KMS-11 (cell line): ENCODE measurements around the gene SPRYD3.
A peak's percentile ranks its signal among the peaks of the same experiment; 100 is the strongest.

Experiments used
- H2AFZ ChIP-seq: fragments of 200-600 bp; sonication (generic); 2 replicates; pipeline ENCODE4 v1.6.1; 2016; ENCODE audit warnings: antibody characterized with exemption, mixed run types, low read depth
- H3K27ac ChIP-seq: fragments of 200-600 bp; sonication (generic); 2 replicates; pipeline ENCODE4 v1.6.1; 2016; ENCODE audit warnings: mild to moderate bottlenecking, mixed run types
- H3K27me3 ChIP-seq: fragments of 200-600 bp; sonication (generic); 2 replicates; pipeline ENCODE4 v1.6.1; 2017; ENCODE audit warnings: mild to moderate bottlenecking, low read depth, mixed run types, moderate library complexity; ENCODE audit not compliant: insufficient read depth
- H3K36me3 ChIP-seq: fragments of 200-600 bp; sonication (generic); 2 replicates; pipeline ENCODE4 v1.6.1; 2017; ENCODE audit warnings: mild to moderate bottlenecking, mixed run types; ENCODE audit not compliant: insufficient read depth
- H3K4me1 ChIP-seq: fragments of 200-600 bp; sonication (generic); 2 replicates; pipeline ENCODE4 v1.6.1; 2016; ENCODE audit warnings: mild to moderate bottlenecking, low read depth, mixed run types; ENCODE audit not compliant: poor library complexity, severe bottlenecking
- H3K4me2 ChIP-seq: fragments of 200-600 bp; sonication (generic); 2 replicates; pipeline ENCODE4 v1.7.0; 2016; ENCODE audit warnings: mild to moderate bottlenecking, mixed run types
- H3K4me3 ChIP-seq: fragments of 200-600 bp; sonication (generic); IDR thresholded peaks from 2 replicates; pipeline ENCODE4 v1.6.1; 2017; ENCODE audit warnings: low read depth, low read length, mixed read lengths; ENCODE audit not compliant: insufficient read depth
- H3K79me2 ChIP-seq: fragments of 200-600 bp; sonication (generic); 2 replicates; pipeline ENCODE4 v1.6.1; 2016; ENCODE audit warnings: low read depth, mixed run types; ENCODE audit not compliant: insufficient read depth
- H3K9ac ChIP-seq: fragments of 200-600 bp; sonication (generic); 2 replicates; pipeline ENCODE4 v1.6.1; 2016; ENCODE audit warnings: mild to moderate bottlenecking, mixed run types
- H4K20me1 ChIP-seq: fragments of 200-600 bp; sonication (generic); 2 replicates; pipeline ENCODE4 v1.6.1; 2016; ENCODE audit warnings: mild to moderate bottlenecking, mixed run types; ENCODE audit not compliant: insufficient read depth
- CTCF ChIP-seq: fragments of 200-600 bp; sonication (generic); conservative IDR thresholded peaks from 2 replicates; pipeline ENCODE4 v1.6.1; 2017; ENCODE audit warnings: low read depth, mild to moderate bottlenecking, antibody characterized with exemption, low read length, moderate library complexity, mixed read lengths

The SPRYD3 gene

GRCh38 chr12:53063708-53064612, 15.2 kb downstream of the SPRYD3 start:
- H3K36me3 ChIP-seq = no peaks in the 10 kb centered on the region
- H3K79me2 ChIP-seq = no peaks in the 10 kb centered on the region
- H3K4me2 ChIP-seq = no peak overlapping the region
- peaks cover 7% of the 10 kb centered on the region for H3K4me1 ChIP-seq
- H4K20me1 ChIP-seq = no peaks in the 10 kb centered on the region
- H2AFZ ChIP-seq = no peak overlapping the region
- no peak for TF ChIP-seq CTCF
- H3K9ac ChIP-seq = no peak overlapping the region
- H3K27ac ChIP-seq = no peak overlapping the region
- no peak overlapping the region for H3K4me3 ChIP-seq
- H3K27me3 ChIP-seq = peaks cover 12% of the 10 kb centered on the region; the same call in 1 of the 2 replicates

- H3K27ac ChIP-seq = no peak overlapping the region
- peaks cover 14% of the 10 kb centered on the region; the same call in 1 of the 2 replicates for H3K27me3 ChIP-seq
- TF ChIP-seq CTCF = no peak
- peaks cover 7% of the 10 kb centered on the region for H3K4me1 ChIP-seq
- no peak overlapping the region for H3K4me2 ChIP-seq
- H3K79me2 ChIP-seq = no peaks in the 10 kb centered on the region
- H3K4me3 ChIP-seq = no peak overlapping the region
- H2AFZ ChIP-seq = no peak overlapping the region
- H3K9ac ChIP-seq = no peak overlapping the region
- no peaks in the 10 kb centered on the region for H3K36me3 ChIP-seq
- no peaks in the 10 kb centered on the region for H4K20me1 ChIP-seq
Observed at GRCh38 chr12:53062977-53063707, 16.0 kb downstream of the SPRYD3 start.

- no peak overlapping the region for H2AFZ ChIP-seq
- no peak overlapping the region for H3K9ac ChIP-seq
- 0 out of 2 replicates have a peak, but pooled peaks have one; percentile 1 for TF ChIP-seq CTCF
- H3K4me2 ChIP-seq = no peak overlapping the region
- H3K36me3 ChIP-seq = no peaks in the 10 kb centered on the region
- no peaks in the 10 kb centered on the region for H3K79me2 ChIP-seq
- no peak overlapping the region for H3K4me3 ChIP-seq
- no peaks in the 10 kb centered on the region for H4K20me1 ChIP-seq
- no peak overlapping the region for H3K27ac ChIP-seq
- H3K27me3 ChIP-seq = peaks cover 14% of the 10 kb centered on the region; the same call in 1 of the 2 replicates
- peaks cover 7% of the 10 kb centered on the region for H3K4me1 ChIP-seq
Observed at GRCh38 chr12:53062011-53062961, 16.9 kb downstream of the SPRYD3 start.
